GM23338 (cell line): ENCODE data around the gene LRRC42. TPM values are rescaled to one million over a fixed set of nuclear protein-coding genes. Genes with fewer than 3 reads are reported as not detected.

Experiments
- ETS1 ChIP-seq: IDR thresholded peaks from 2 replicates; pipeline ENCODE4 v1.6.1; 2016; ENCODE audit warnings: antibody characterized with exemption
- polyA plus RNA-seq: library from polyadenylated mRNA; unstranded; fragments of >200 nt; fragmentation: Nextera tagmentation; extraction: Ambion mirVana; gene quantifications from 2 replicates; pipeline ENCODE4 v1.2.1, GENCODE V29; 2016
- total RNA-seq: library from RNA; depleted of rRNA; stranded (reverse); fragments of >200 nt; shearing (Covaris generic); gene quantifications from 2 replicates; pipeline ENCODE4 v1.2.3, GENCODE V29; 2014; rRNA removed

LRRC42 gene
- total and polyA plus RNA-seq, 2 experiments from 2014 or later: 25.9 to 48.1 TPM

- no peak for TF ChIP-seq ETS1
These were observed 70.5 kb downstream of the LRRC42 start (continued) for GRCh38 chr1:54016343-54017282.

Other genes with a start within 250 kb of the LRRC42 start
- 0.04 and 0.31 TPM in 2 replicates for gene GLIS1, start 207.2 kb upstream of the LRRC42 start, total RNA-seq
- gene GLIS1, start 207.2 kb upstream of the LRRC42 start, polyA plus RNA-seq: 0.12 and 0.26 TPM in 2 replicates
- gene NDC1, start 108.1 kb upstream of the LRRC42 start, total RNA-seq: 92.5 and 100 TPM in 2 replicates
- 19.8 and 20.1 TPM in 2 replicates for gene NDC1, start 108.1 kb upstream of the LRRC42 start, polyA plus RNA-seq
- gene YIPF1, start 56.6 kb upstream of the LRRC42 start, total RNA-seq: 24.0 and 24.8 TPM in 2 replicates
- gene YIPF1, start 56.6 kb upstream of the LRRC42 start, polyA plus RNA-seq: 13.1 and 14.1 TPM in 2 replicates
- not detected in 2 replicates for gene DIO1, start 52.2 kb upstream of the LRRC42 start, total RNA-seq
- gene DIO1, start 52.2 kb upstream of the LRRC42 start, polyA plus RNA-seq: 0.27 TPM in 1 of 2 replicates, not detected in the other
- 27.2 and 28.2 TPM in 2 replicates for gene IFT25, start 651 bp upstream of the LRRC42 start, total RNA-seq
- gene IFT25, start 651 bp upstream of the LRRC42 start, polyA plus RNA-seq: 97.1 and 109 TPM in 2 replicates
- gene LDLRAD1, start 71.8 kb downstream of the LRRC42 start, total RNA-seq: not detected in 2 replicates
- not detected in 2 replicates for gene LDLRAD1, start 71.8 kb downstream of the LRRC42 start, polyA plus RNA-seq
- gene TMEM59, start 106.9 kb downstream of the LRRC42 start, total RNA-seq: 81.9 and 91.6 TPM in 2 replicates
- gene TMEM59, start 106.9 kb downstream of the LRRC42 start, polyA plus RNA-seq: 117 and 132 TPM in 2 replicates
- gene TCEANC2, start 107.3 kb downstream of the LRRC42 start, total RNA-seq: 6.0 and 6.4 TPM in 2 replicates
- gene TCEANC2, start 107.3 kb downstream of the LRRC42 start, polyA plus RNA-seq: 4.4 and 6.3 TPM in 2 replicates
- not detected in 2 replicates for gene CDCP2, start 206.7 kb downstream of the LRRC42 start, total RNA-seq
- not detected in 2 replicates for gene CDCP2, start 206.7 kb downstream of the LRRC42 start, polyA plus RNA-seq